HCT116 (cell line): Measurements from ENCODE around the gene ANKRD13B. TPM values are rescaled to one million over a fixed set of nuclear protein-coding genes. Genes with fewer than 3 reads are reported as not detected.

ENCODE experiments used
- ATAC-seq: fragments of 200-7000 bp; cut with Tn5 transposase; 2 replicates; pipeline ENCODE4 v1.9.1; 2020; ENCODE audit warnings: mild to moderate bottlenecking, moderate library complexity
- BruUV-seq: library from RNA; stranded (reverse); fragments of 400-500 nt; replicated peaks from 2 replicates; lab custom pipeline; 2021; lab: Mats Ljungman, UMichigan
- CTCF ChIA-PET: fragments of 300-600 bp; sonication (Branson Sonifier 250); formaldehyde crosslinking; loops from one replicate; lab custom pipeline; 2021; ENCODE audit warnings: antibody characterized with exemption; lab: Charles Lee
- POLR2A ChIA-PET: fragments of 300-600, 350-600 bp; sonication (Branson Sonifier 250); formaldehyde crosslinking; loops from one replicate; lab custom pipeline; 2021; ENCODE audit warnings: antibody characterized with exemption; lab: Charles Lee
- RAD21 ChIA-PET, 2 experiments: fragments of 300-600 bp; sonication (Branson Sonifier 250); formaldehyde crosslinking; loops; one replicate each; lab custom pipeline; 2023; ENCODE audit warnings: low total read pairs in 2 of 2; ENCODE audit not compliant: uncharacterized antibody in 2 of 2, unreplicated experiment in 2 of 2, low non-redundant PET in 1 of 2; lab: Charles Lee
- DNase-seq: peaks from one replicate; pipeline ENCODE4 v3.0.0-alpha.2; 2010; ENCODE audit warnings: low read depth, low spot score
- H2AFZ ChIP-seq: fragments of 200-600 bp; shearing (Covaris generic), sonication (generic); 2 replicates; pipeline ENCODE4 v1.6.1; 2017; ENCODE audit warnings: low read depth, mixed run types, mixed read lengths, antibody characterized with exemption, low read length; ENCODE audit not compliant: poor library complexity, severe bottlenecking
- H3K27ac ChIP-seq: 2 replicates; pipeline ENCODE4 v1.5.1; 2012; ENCODE audit warnings: low read depth, low read length
- H3K27me3 ChIP-seq: fragments of 200-600 bp; sonication (generic); 2 replicates; pipeline ENCODE4 v1.6.1; 2016; ENCODE audit warnings: mixed run types, low read length, mixed read lengths; ENCODE audit not compliant: insufficient read depth
- H3K36me3 ChIP-seq, 2 experiments: fragments of 200-500 bp in 1 of 2; fragments of 200-600 bp in 1 of 2; sonication (Bioruptor generic) in 1 of 2; sonication (generic) in 1 of 2; 2 replicates each; pipeline versions ENCODE4 v1.5.1 to v1.6.1; 2014 to 2016; ENCODE audit warnings: low read length in 2 of 2, inconsistent platforms in 1 of 2, mixed read lengths in 1 of 2, mixed run types in 1 of 2; ENCODE audit not compliant: insufficient read depth in 2 of 2, control insufficient read depth in 1 of 2
- H3K4me1 ChIP-seq, 2 experiments: fragments of 200-600 bp in 1 of 2; sonication (generic) in 1 of 2; 2 replicates each; pipeline versions ENCODE4 v1.5.1 to v1.6.1; 2012 to 2017; ENCODE audit warnings: low read length in 2 of 2, inconsistent platforms in 1 of 2, mild to moderate bottlenecking in 1 of 2, mixed read lengths in 1 of 2, mixed run types in 1 of 2, moderate library complexity in 1 of 2; ENCODE audit not compliant: insufficient read depth in 2 of 2, control insufficient read depth in 1 of 2
- H3K4me2 ChIP-seq: fragments of 200-600 bp; sonication (generic); 2 replicates; pipeline ENCODE4 v1.6.1; 2017; ENCODE audit warnings: mixed run types, low read length, mixed read lengths
- H3K4me3 ChIP-seq, 2 experiments: fragments of 200-600 bp in 1 of 2; sonication (generic) in 1 of 2; replicated peaks in 1 of 2; 2 replicates each; pipeline ENCODE4 v1.5.1; 2011 to 2016; ENCODE audit warnings: low read length in 2 of 2, control low read depth in 1 of 2, low read depth in 1 of 2, mild to moderate bottlenecking in 1 of 2, mixed read lengths in 1 of 2, mixed run types in 1 of 2
- H3K79me2 ChIP-seq: fragments of 200-600 bp; sonication (generic); 2 replicates; pipeline ENCODE4 v1.6.1; 2017; ENCODE audit warnings: mild to moderate bottlenecking, mixed run types, low read length, moderate library complexity, mixed read lengths; ENCODE audit not compliant: insufficient read depth
- H3K9ac ChIP-seq: fragments of 200-600 bp; sonication (generic); 2 replicates; pipeline ENCODE4 v1.6.1; 2016; ENCODE audit warnings: low read length, mixed read lengths
- H3K9me2 ChIP-seq: fragments of 200-600 bp; sonication (generic), shearing (Covaris generic); 2 replicates; pipeline ENCODE4 v1.6.1; 2017; ENCODE audit warnings: mixed run types, mild to moderate bottlenecking, moderate library complexity; ENCODE audit not compliant: insufficient read depth
- H3K9me3 ChIP-seq, 2 experiments: fragments of 200-500 bp in 1 of 2; fragments of 200-600 bp in 1 of 2; sonication (Bioruptor generic) in 1 of 2; sonication (generic) in 1 of 2; 2 replicates each; pipeline ENCODE4 v1.6.1; 2014 to 2017; ENCODE audit warnings: low read length in 2 of 2, mixed read lengths in 2 of 2, inconsistent platforms in 1 of 2, low read depth in 1 of 2, mild to moderate bottlenecking in 1 of 2, mixed run types in 1 of 2, moderate library complexity in 1 of 2; ENCODE audit not compliant: control insufficient read depth in 1 of 2, insufficient read depth in 1 of 2
- H4K20me1 ChIP-seq: fragments of 200-600 bp; sonication (generic), shearing (Covaris generic); 2 replicates; pipeline ENCODE4 v1.6.1; 2017; ENCODE audit warnings: mixed run types, mild to moderate bottlenecking, moderate library complexity; ENCODE audit not compliant: insufficient read depth
- ATF3 ChIP-seq: IDR thresholded peaks from 2 replicates; pipeline ENCODE4 v1.6.1; 2012
- CBX3 ChIP-seq: IDR thresholded peaks from 2 replicates; pipeline ENCODE4 v1.6.1; 2012; ENCODE audit warnings: low read depth
- ELF1 ChIP-seq: IDR thresholded peaks from 2 replicates; pipeline ENCODE4 v1.6.1; 2012; ENCODE audit warnings: low read depth, borderline replicate concordance
- EZH2phosphoT487 ChIP-seq: fragments of 200-600 bp; IDR thresholded peaks from 2 replicates; pipeline ENCODE4 v1.6.1; 2018; ENCODE audit warnings: antibody characterized with exemption, borderline replicate concordance
- JUND ChIP-seq: IDR thresholded peaks from 2 replicates; pipeline ENCODE4 v1.6.1; 2012
- MAX ChIP-seq: IDR thresholded peaks from 2 replicates; pipeline ENCODE4 v1.6.1; 2012
- POLR2A ChIP-seq: IDR thresholded peaks from 2 replicates; pipeline ENCODE4 v1.7.0; 2011; ENCODE audit warnings: borderline replicate concordance; ENCODE audit not compliant: insufficient read depth, insufficient read length; ENCODE audit errors: extremely low read depth
- POLR2AphosphoS5 ChIP-seq: IDR thresholded peaks from 2 replicates; pipeline ENCODE4 v1.6.1; 2011; ENCODE audit warnings: mild to moderate bottlenecking, low read depth, low read length, moderate library complexity
- SIN3A ChIP-seq: IDR thresholded peaks from 2 replicates; pipeline ENCODE4 v1.6.1; 2012; ENCODE audit warnings: low read depth
- TCF7L2 ChIP-seq: IDR thresholded peaks from 2 replicates; pipeline ENCODE4 v1.7.0; 2011; ENCODE audit warnings: borderline replicate concordance, inconsistent platforms; ENCODE audit not compliant: insufficient read depth, insufficient read length; ENCODE audit errors: extremely low read depth
- intact Hi-C: fragments of 100-400 bp; cut with micrococcal nuclease; formaldehyde crosslinking; loops from 2 replicates; pipeline ENCODE4 v1.10.0; 2022
- total RNA-seq: library from RNA; stranded (reverse); gene quantifications from one replicate; pipeline ENCODE4 v1.2.1, GENCODE V29; 2021; ENCODE audit not compliant: unreplicated experiment
- TF ChIP-seq, protein P1 (sequence below), 3 experiments: fragments of 200-600 bp in 1 of 3; sonication (generic) in 1 of 3; IDR thresholded peaks in 2 of 3; conservative IDR thresholded peaks in 1 of 3; 2 replicates each; pipeline ENCODE4 v1.5.1; 2012 to 2017; ENCODE audit warnings: low read depth in 2 of 3, low read length in 2 of 3, antibody characterized with exemption in 1 of 3, borderline replicate concordance in 1 of 3, control low read depth in 1 of 3, mild to moderate bottlenecking in 1 of 3, mixed read lengths in 1 of 3, mixed run types in 1 of 3, moderate library complexity in 1 of 3; ENCODE audit not compliant: insufficient read depth in 1 of 3

The ANKRD13B gene
- total RNA-seq, 1 experiment from 2014 or later: 27.4 TPM

DNA sequence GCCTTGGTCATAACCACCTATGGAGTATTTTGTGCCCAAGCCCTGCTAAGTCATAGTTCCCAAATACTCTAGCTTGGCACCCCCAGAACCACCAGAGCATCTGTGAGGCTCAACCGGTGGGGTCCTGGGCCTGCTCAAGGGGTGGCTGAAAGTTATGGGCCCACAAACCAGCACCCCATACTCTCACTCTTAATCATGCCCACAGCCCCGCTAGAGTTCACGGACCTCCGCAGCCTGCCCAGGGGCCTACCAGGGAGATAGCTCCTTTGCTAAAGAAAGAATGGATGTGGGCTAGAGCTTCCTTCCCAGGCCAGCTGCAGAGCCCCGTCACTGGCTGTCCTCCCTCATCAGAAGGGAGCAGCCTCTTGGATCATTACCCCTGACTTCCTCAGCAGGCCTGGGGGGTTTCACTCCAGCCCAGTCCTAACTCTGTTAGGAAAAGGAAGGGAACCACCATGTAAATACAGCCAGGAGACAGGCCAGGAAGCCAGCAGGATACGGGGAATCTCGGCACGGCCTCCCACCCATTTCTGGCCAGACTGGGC is 4.8 kb upstream of the ANKRD13B start:
- Histone ChIP-seq H3K4me2 (peak overlapping the region; percentile 93), H3K4me3 (peak overlapping the region; percentile 86 to 96), H4K20me1 (no peaks in the 10 kb centered on the region), H2AFZ (no peak overlapping the region), H3K79me2 (peaks cover 60% of the 10 kb centered on the region), H3K27ac (peak overlapping the region; percentile 94), H3K9ac (peak overlapping the region; percentile 83), H3K9me2 (no peaks in the 10 kb centered on the region), H3K36me3 (no peaks in the 10 kb centered on the region), H3K4me1 (peaks cover 33 to 73% of the 10 kb centered on the region in 2 experiments), H3K27me3 (no peaks in the 10 kb centered on the region), H3K9me3 (no peaks in the 10 kb centered on the region)
- no peak for ATAC-seq
- no peak for TF ChIP-seq JUND
- TF ChIP-seq ATF3: no peak
- TF ChIP-seq CBX3: no peak
- no peak for TF ChIP-seq ELF1
- TF ChIP-seq POLR2A: no peak
- TF ChIP-seq EZH2phosphoT487: no peak
- no peak for TF ChIP-seq TCF7L2
- TF ChIP-seq, protein P1, sequence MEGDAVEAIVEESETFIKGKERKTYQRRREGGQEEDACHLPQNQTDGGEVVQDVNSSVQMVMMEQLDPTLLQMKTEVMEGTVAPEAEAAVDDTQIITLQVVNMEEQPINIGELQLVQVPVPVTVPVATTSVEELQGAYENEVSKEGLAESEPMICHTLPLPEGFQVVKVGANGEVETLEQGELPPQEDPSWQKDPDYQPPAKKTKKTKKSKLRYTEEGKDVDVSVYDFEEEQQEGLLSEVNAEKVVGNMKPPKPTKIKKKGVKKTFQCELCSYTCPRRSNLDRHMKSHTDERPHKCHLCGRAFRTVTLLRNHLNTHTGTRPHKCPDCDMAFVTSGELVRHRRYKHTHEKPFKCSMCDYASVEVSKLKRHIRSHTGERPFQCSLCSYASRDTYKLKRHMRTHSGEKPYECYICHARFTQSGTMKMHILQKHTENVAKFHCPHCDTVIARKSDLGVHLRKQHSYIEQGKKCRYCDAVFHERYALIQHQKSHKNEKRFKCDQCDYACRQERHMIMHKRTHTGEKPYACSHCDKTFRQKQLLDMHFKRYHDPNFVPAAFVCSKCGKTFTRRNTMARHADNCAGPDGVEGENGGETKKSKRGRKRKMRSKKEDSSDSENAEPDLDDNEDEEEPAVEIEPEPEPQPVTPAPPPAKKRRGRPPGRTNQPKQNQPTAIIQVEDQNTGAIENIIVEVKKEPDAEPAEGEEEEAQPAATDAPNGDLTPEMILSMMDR (IDR thresholded peaks at IDR 0.05 in 2 of 3, conservative IDR thresholded peaks at IDR 0.05 in 1 of 3; ENCODE audit: borderline replicate concordance in 1 of 3, insufficient read depth in 1 of 3, low read depth in 2 of 3, low read length in 2 of 3): no peak
- TF ChIP-seq MAX: no peak
- TF ChIP-seq SIN3A: no peak
- TF ChIP-seq POLR2AphosphoS5: no peak
- POLR2A ChIA-PET: interaction anchor here (0.6 kb wide), 1 partner anchor 412 kb away, joined by 3 read pairs; no protein-coding TSS in a partner anchor
- CTCF ChIA-PET: no interaction called here
- no peak for DNase-seq
- RAD21 ChIA-PET: no interaction called here
- intact Hi-C loops: no loop called here
- BruUV-seq: no TSS peak
